CD4-positive, alpha-beta T cell (primary cell): ENCODE measurements around the gene KIF21B. TPM values are rescaled to one million over a fixed set of nuclear protein-coding genes. Genes with fewer than 3 reads are reported as not detected.

Experiments used
- ATAC-seq: fragments of 200-7000 bp; cut with Tn5 transposase; one replicate; pipeline ENCODE4 v1.10.0; 2022; ENCODE audit warnings: mild to moderate bottlenecking; ENCODE audit not compliant: poor library complexity
- CTCF ChIA-PET: fragments of 350-600 bp; sonication (Branson Sonifier 250); formaldehyde crosslinking; loops from one replicate; lab custom pipeline; 2021; ENCODE audit warnings: antibody characterized with exemption, inconsistent platforms; lab: Charles Lee
- POLR2A ChIA-PET: fragments of 350-600 bp; sonication (Branson Sonifier 250); formaldehyde crosslinking; loops from one replicate; lab custom pipeline; 2021; ENCODE audit warnings: antibody characterized with exemption, inconsistent platforms; lab: Charles Lee
- DNase-seq, 14 experiments: peaks; one replicate each; pipeline ENCODE4 v3.0.0-alpha.2; 2013 to 2020; ENCODE audit warnings: mixed read lengths in 2 of 14
- H3K27ac ChIP-seq, 2 donors: one replicate each; pipeline versions ENCODE4 v1.5.1 to v1.7.0; 2013; ENCODE audit warnings: low read length in 2 of 2, low read depth in 1 of 2, mild to moderate bottlenecking in 1 of 2
- H3K27me3 ChIP-seq, 2 experiments: 1 replicate in 1 of 2; 2 replicates in 1 of 2; pipeline versions ENCODE4 v1.6.1 to v1.7.0; 2013; ENCODE audit warnings: low read length in 2 of 2, control low read depth in 1 of 2, mild to moderate bottlenecking in 1 of 2, moderate library complexity in 1 of 2; ENCODE audit not compliant: insufficient read depth in 2 of 2, control insufficient read depth in 1 of 2
- H3K36me3 ChIP-seq: one replicate; pipeline ENCODE4 v1.6.1; 2013; ENCODE audit warnings: low read length, control low read depth; ENCODE audit not compliant: insufficient read depth
- H3K4me1 ChIP-seq: one replicate; pipeline ENCODE4 v1.6.1; 2013; ENCODE audit warnings: low read length, control low read depth; ENCODE audit not compliant: insufficient read depth
- H3K4me3 ChIP-seq: one replicate; pipeline ENCODE4 v1.5.1; 2013; ENCODE audit warnings: mild to moderate bottlenecking, low read length, moderate library complexity
- H3K9me3 ChIP-seq, 2 experiments: 1 replicate in 1 of 2; 2 replicates in 1 of 2; pipeline versions ENCODE4 v1.6.1 to v1.7.0; 2013; ENCODE audit warnings: low read length in 2 of 2, mild to moderate bottlenecking in 2 of 2, control low read depth in 1 of 2, moderate library complexity in 1 of 2; ENCODE audit not compliant: control insufficient read depth in 1 of 2, insufficient read depth in 1 of 2
- H3K27ac Mint-ChIP-seq: one replicate; pipeline ENCODE4 v1.8.0; 2020; ENCODE audit warnings: mixed read lengths
- H3K27me3 Mint-ChIP-seq: one replicate; pipeline ENCODE4 v1.8.0; 2021; ENCODE audit warnings: mixed read lengths
- H3K36me3 Mint-ChIP-seq: one replicate; pipeline ENCODE4 v1.8.0; 2021; ENCODE audit warnings: low read depth, mixed read lengths
- H3K4me1 Mint-ChIP-seq: one replicate; pipeline ENCODE4 v1.8.0; 2021; ENCODE audit warnings: low read depth, mixed read lengths
- H3K4me3 Mint-ChIP-seq: one replicate; pipeline ENCODE4 v1.8.0; 2020; ENCODE audit warnings: mild to moderate bottlenecking, mixed read lengths
- H3K9me3 Mint-ChIP-seq: one replicate; pipeline ENCODE4 v1.8.0; 2020; ENCODE audit warnings: mixed read lengths
- CTCF ChIP-seq: fragments of 200-600 bp; IDR thresholded peaks from one replicate; pipeline ENCODE4 v1.8.0; 2022; ENCODE audit warnings: antibody characterized with exemption, mild to moderate bottlenecking
- intact Hi-C, 2 experiments: fragments of 100-400 bp; cut with DNase I in 1 of 2; cut with micrococcal nuclease in 1 of 2; formaldehyde crosslinking; loops; one replicate each; pipeline versions ENCODE4 v1.15.1 to v1.9.0; 2023 to 2025; cut with DNase I, micrococcal nuclease
- total RNA-seq, 174 experiments: library from RNA in 2 of 174; stranded (reverse) in 2 of 174; gene quantifications; one replicate each; pipeline ENCODE4 v1.2.3 and lab custom pipeline; 2021 to 2026

Gene KIF21B
- total RNA-seq, 2 experiments from 2014 or later, result 64.5 to 65.4 TPM

DNA sequence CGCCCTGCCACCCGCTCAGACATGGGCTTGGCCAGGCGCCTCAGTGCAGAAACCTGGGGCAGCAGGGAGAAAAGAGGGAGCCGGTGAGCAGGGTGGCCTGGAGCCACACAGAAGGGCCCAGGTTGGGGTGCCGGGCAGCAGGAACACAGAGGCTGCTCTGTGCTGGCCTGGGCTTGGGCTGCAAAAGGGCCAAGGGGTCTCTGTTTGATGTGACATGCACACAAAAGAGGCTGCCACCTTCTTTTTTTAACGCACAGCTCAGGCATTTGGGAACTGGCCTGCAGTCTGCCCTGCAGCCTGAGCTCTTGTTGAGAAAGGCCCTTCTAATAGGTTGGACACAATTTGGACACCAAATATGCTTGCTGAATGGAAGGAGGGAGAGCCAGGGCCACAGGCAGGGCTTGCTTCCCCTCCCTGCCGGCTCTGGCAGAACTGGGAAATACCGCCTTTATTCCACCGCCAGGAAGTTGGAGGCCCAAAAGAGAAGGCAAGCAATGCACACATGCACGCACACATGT is 32.4 kb downstream of the KIF21B start:
- no peak for DNase-seq
- POLR2A ChIA-PET, result no interaction called here
- peaks cover 98% of the 10 kb centered on the region for H3K36me3 ChIP-seq
- Mint-ChIP-seq H3K36me3 (peaks cover 92% of the 10 kb centered on the region), H3K27ac (no peak overlapping the region), H3K9me3 (no peaks in the 10 kb centered on the region), H3K4me3 (no peak overlapping the region), H3K27me3 (no peaks in the 10 kb centered on the region), H3K4me1 (no peaks in the 10 kb centered on the region)
- H3K27me3 ChIP-seq, result no peaks in the 10 kb centered on the region
- no peaks in the 10 kb centered on the region for H3K4me1 ChIP-seq
- H3K27ac ChIP-seq, result peak overlapping the region in 1 of 2 donors; percentile 11
- H3K4me3 ChIP-seq, result no peak overlapping the region
- intact Hi-C loops, result no loop called here
- CTCF ChIA-PET, result no interaction called here
- ATAC-seq, result no peak
- TF ChIP-seq CTCF, result no peak
- no peaks in the 10 kb centered on the region for H3K9me3 ChIP-seq

GRCh38 chr1:200990114-200990513 is 33.4 kb downstream of the KIF21B start:
- H3K27me3 ChIP-seq, result no peaks in the 10 kb centered on the region
- no peak overlapping the region for H3K4me3 Mint-ChIP-seq
- intact Hi-C loops, result no loop called here
- no peak overlapping the region for H3K27ac Mint-ChIP-seq
- H3K27me3 Mint-ChIP-seq, result no peaks in the 10 kb centered on the region
- no peaks in the 10 kb centered on the region for H3K9me3 ChIP-seq
- H3K27ac ChIP-seq, result no peak overlapping the region
- peaks cover 92% of the 10 kb centered on the region for H3K36me3 Mint-ChIP-seq
- CTCF ChIA-PET, result interaction anchor here (1.6 kb wide), 1 partner anchor 18 kb away, joined by 4 read pairs; no protein-coding TSS in a partner anchor
- TF ChIP-seq CTCF, result no peak
- POLR2A ChIA-PET, result interaction anchor here (0.9 kb wide), 1 partner anchor 28 kb away, joined by 3 read pairs; no protein-coding TSS in a partner anchor
- H3K4me1 ChIP-seq, result no peaks in the 10 kb centered on the region
- H3K4me1 Mint-ChIP-seq, result no peaks in the 10 kb centered on the region
- DNase-seq, result no peak
- no peaks in the 10 kb centered on the region for H3K9me3 Mint-ChIP-seq
- no peak overlapping the region for H3K4me3 ChIP-seq
- H3K36me3 ChIP-seq, result peaks cover 93% of the 10 kb centered on the region
- ATAC-seq, result no peak

DNA sequence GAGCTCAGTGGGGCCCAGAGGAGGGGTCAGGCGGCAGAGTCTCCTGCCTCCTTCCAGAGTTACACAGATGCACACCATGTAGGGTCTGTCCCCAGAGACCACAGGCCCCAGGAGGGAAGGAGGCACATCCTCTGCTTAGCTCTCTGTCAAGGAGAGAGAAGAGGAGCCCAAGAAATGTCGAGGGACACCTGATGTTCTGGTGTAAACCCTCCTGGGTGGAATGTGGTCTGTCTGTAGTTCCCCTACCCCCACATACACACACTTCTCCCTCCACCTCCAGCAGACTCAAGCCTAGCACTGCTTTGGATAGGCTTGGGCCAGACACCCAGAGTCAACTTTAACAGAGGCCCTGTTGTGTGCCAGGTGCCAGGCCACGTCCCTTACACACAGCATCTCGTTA is 34.2 kb downstream of the KIF21B start:
- no peak for DNase-seq
- Mint-ChIP-seq H3K27me3 (no peaks in the 10 kb centered on the region), H3K27ac (peak overlapping the region; percentile 14), H3K36me3 (peaks cover 95% of the 10 kb centered on the region), H3K9me3 (no peaks in the 10 kb centered on the region), H3K4me3 (no peak overlapping the region), H3K4me1 (no peaks in the 10 kb centered on the region)
- Histone ChIP-seq H3K9me3 (no peaks in the 10 kb centered on the region), H3K27ac (no peak overlapping the region), H3K36me3 (peaks cover 94% of the 10 kb centered on the region), H3K27me3 (no peaks in the 10 kb centered on the region), H3K4me3 (no peak overlapping the region), H3K4me1 (no peaks in the 10 kb centered on the region)
- ATAC-seq, result no peak
- intact Hi-C loops, result no loop called here
- TF ChIP-seq CTCF, result no peak
- ChIA-PET POLR2A (no interaction called here), CTCF (interaction anchor here (1.6 kb wide), 1 partner anchor 17 kb away, joined by 4 read pairs; no protein-coding TSS in a partner anchor)
